ENCODE measurements around the gene CNTD1. TPM values are rescaled to one million over a fixed set of nuclear protein-coding genes. Genes with fewer than 3 reads are reported as not detected.

Gene CNTD1
- total RNA-seq, 2 experiments from 2014 or later = 0.06 TPM; not detected in 1

DNA sequence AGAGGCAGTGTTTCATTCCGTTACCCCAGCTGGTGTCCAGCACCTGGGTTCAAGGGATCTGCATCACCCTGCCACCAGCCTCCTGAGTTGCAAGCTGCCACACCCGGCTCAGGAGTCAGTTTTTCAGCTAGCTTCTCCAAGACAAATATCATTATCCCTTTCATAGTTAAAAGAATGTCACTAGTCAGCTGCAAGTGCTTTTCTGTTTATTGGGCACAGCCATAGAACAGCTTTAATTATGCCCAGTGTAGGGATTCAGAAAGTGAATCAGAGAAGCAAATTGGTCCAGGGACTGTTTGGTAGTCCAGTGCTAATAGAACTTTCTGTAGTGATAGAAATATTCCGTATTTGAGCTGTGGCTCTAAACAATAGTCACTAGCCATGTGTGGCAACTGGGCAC lies 49.4 kb downstream of the CNTD1 start:
- no peak for TF ChIP-seq EZH2phosphoT487 (IDR thresholded peaks at IDR 0.05; ENCODE audit: borderline replicate concordance, low read depth, low read length)
- TF ChIP-seq, protein P1, sequence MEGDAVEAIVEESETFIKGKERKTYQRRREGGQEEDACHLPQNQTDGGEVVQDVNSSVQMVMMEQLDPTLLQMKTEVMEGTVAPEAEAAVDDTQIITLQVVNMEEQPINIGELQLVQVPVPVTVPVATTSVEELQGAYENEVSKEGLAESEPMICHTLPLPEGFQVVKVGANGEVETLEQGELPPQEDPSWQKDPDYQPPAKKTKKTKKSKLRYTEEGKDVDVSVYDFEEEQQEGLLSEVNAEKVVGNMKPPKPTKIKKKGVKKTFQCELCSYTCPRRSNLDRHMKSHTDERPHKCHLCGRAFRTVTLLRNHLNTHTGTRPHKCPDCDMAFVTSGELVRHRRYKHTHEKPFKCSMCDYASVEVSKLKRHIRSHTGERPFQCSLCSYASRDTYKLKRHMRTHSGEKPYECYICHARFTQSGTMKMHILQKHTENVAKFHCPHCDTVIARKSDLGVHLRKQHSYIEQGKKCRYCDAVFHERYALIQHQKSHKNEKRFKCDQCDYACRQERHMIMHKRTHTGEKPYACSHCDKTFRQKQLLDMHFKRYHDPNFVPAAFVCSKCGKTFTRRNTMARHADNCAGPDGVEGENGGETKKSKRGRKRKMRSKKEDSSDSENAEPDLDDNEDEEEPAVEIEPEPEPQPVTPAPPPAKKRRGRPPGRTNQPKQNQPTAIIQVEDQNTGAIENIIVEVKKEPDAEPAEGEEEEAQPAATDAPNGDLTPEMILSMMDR (conservative IDR thresholded peaks at IDR 0.05; ENCODE audit: low read length) = no peak
- no TSS peak for BruUV-seq (replicated peaks)
- H3K4me2 ChIP-seq (ENCODE audit: low read length) = no peak overlapping the region
- H3K4me3 ChIP-seq (ENCODE audit: low read depth, low read length, poor library complexity, severe bottlenecking) = no peak overlapping the region
- H3K27ac ChIP-seq (ENCODE audit: low read depth, low read length, poor library complexity, severe bottlenecking) = no peak overlapping the region
- no peaks in the 10 kb centered on the region for H3K9me3 ChIP-seq (ENCODE audit: low read length)
- no peaks in the 10 kb centered on the region for H3K9me2 ChIP-seq (ENCODE audit: insufficient read depth, low read length)
- peaks cover 4% of the 10 kb centered on the region for H3K4me1 ChIP-seq (ENCODE audit: insufficient read depth, low read length, poor library complexity, severe bottlenecking)
- CTCF ChIA-PET (ENCODE audit: unreplicated experiment) = no interaction called here
- DNase-seq (ENCODE audit: low spot score) = no peak
- H3K36me3 ChIP-seq (ENCODE audit: insufficient read depth, low read length) = peaks cover 31% of the 10 kb centered on the region
- H3K79me2 ChIP-seq (ENCODE audit: insufficient read depth, low read depth, low read length) = no peaks in the 10 kb centered on the region
- H4K20me1 ChIP-seq (ENCODE audit: insufficient read depth, low read length) = no peaks in the 10 kb centered on the region
- POLR2A ChIA-PET = no interaction called here
- intact Hi-C loops (cut with micrococcal nuclease; ENCODE audit: unreplicated experiment) = no loop called here
- H2AFZ ChIP-seq (ENCODE audit: low read length) = no peak overlapping the region

DNA sequence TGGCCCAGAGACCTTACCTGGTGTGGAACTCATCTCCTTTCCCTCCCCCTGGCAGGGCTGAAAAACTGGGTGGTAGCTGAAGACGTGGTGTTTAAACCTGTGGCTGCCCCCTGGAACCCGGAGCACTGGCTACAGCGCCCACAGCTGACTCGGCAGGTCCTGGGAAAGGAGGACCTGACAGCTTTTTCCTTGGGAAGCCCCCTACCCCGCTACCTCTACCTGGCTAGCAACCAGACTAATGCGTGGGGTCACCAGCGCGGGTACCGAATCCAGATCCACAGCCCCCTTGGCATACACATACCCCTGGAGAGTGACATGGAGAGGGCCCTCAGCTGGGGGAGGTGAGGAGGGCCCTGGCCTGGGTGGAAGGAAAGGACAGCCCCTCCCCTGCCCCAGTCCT lies 50.4 kb downstream of the CNTD1 start:
- ChIA-PET CTCF (ENCODE audit: unreplicated experiment) (no interaction called here), POLR2A (no interaction called here)
- Histone ChIP-seq H3K9me2 (ENCODE audit: insufficient read depth, low read length) (no peaks in the 10 kb centered on the region), H3K36me3 (ENCODE audit: insufficient read depth, low read length) (peaks cover 22% of the 10 kb centered on the region), H2AFZ (ENCODE audit: low read length) (no peak overlapping the region), H3K79me2 (ENCODE audit: insufficient read depth, low read depth, low read length) (no peaks in the 10 kb centered on the region), H3K4me2 (ENCODE audit: low read length) (no peak overlapping the region), H3K27ac (ENCODE audit: low read depth, low read length, poor library complexity, severe bottlenecking) (no peak overlapping the region), H4K20me1 (ENCODE audit: insufficient read depth, low read length) (no peaks in the 10 kb centered on the region), H3K9me3 (ENCODE audit: low read length) (no peaks in the 10 kb centered on the region), H3K4me1 (ENCODE audit: insufficient read depth, low read length, poor library complexity, severe bottlenecking) (peaks cover 13% of the 10 kb centered on the region), H3K4me3 (ENCODE audit: low read depth, low read length, poor library complexity, severe bottlenecking) (no peak overlapping the region)
- no peak for DNase-seq (ENCODE audit: low spot score)
- TF ChIP-seq, protein P1 (conservative IDR thresholded peaks at IDR 0.05; ENCODE audit: low read length) = no peak
- TF ChIP-seq EZH2phosphoT487 (IDR thresholded peaks at IDR 0.05; ENCODE audit: borderline replicate concordance, low read depth, low read length) = no peak
- BruUV-seq (replicated peaks) = no TSS peak
- intact Hi-C loops (cut with micrococcal nuclease; ENCODE audit: unreplicated experiment) = no loop called here

- Histone ChIP-seq H3K4me3 (ENCODE audit: low read depth, low read length, poor library complexity, severe bottlenecking) (no peak overlapping the region), H3K36me3 (ENCODE audit: insufficient read depth, low read length) (peaks cover 16% of the 10 kb centered on the region), H3K27ac (ENCODE audit: low read depth, low read length, poor library complexity, severe bottlenecking) (no peak overlapping the region), H4K20me1 (ENCODE audit: insufficient read depth, low read length) (no peaks in the 10 kb centered on the region), H3K4me2 (ENCODE audit: low read length) (no peak overlapping the region), H3K9me2 (ENCODE audit: insufficient read depth, low read length) (no peaks in the 10 kb centered on the region), H2AFZ (ENCODE audit: low read length) (no peak overlapping the region), H3K9me3 (ENCODE audit: low read length) (no peaks in the 10 kb centered on the region), H3K79me2 (ENCODE audit: insufficient read depth, low read depth, low read length) (no peaks in the 10 kb centered on the region), H3K4me1 (ENCODE audit: insufficient read depth, low read length, poor library complexity, severe bottlenecking) (peaks cover 14% of the 10 kb centered on the region)
- intact Hi-C loops (cut with micrococcal nuclease; ENCODE audit: unreplicated experiment) = no loop called here
- CTCF ChIA-PET (ENCODE audit: unreplicated experiment) = no interaction called here
- BruUV-seq (replicated peaks) = no TSS peak
- TF ChIP-seq, protein P1 (conservative IDR thresholded peaks at IDR 0.05; ENCODE audit: low read length) = no peak
- no peak for TF ChIP-seq EZH2phosphoT487 (IDR thresholded peaks at IDR 0.05; ENCODE audit: borderline replicate concordance, low read depth, low read length)
- POLR2A ChIA-PET = no interaction called here
- no peak for DNase-seq (ENCODE audit: low spot score)
Observed at GRCh38 chr17:42849451-42850181, 51.0 kb downstream of the CNTD1 start.

Measured in OCI-LY7 (cell line).